Loucy (cell line): ENCODE results near the gene KAT6B.

Experiments
- H2AFZ ChIP-seq: fragments of 200-600 bp; sonication (generic); 2 replicates; pipeline ENCODE4 v1.6.0; 2016; ENCODE audit warnings: antibody characterized with exemption, mild to moderate bottlenecking, low read length, moderate library complexity
- H3F3A ChIP-seq: fragments of 200-600 bp; 2 replicates; pipeline ENCODE4 v1.6.0; 2016; ENCODE audit warnings: antibody characterized with exemption, low read depth, mild to moderate bottlenecking
- H3K27me3 ChIP-seq: fragments of 200-600 bp; sonication (generic); 2 replicates; pipeline ENCODE4 v1.6.1; 2014; ENCODE audit warnings: low read length, mild to moderate bottlenecking; ENCODE audit not compliant: insufficient read depth, poor library complexity, severe bottlenecking
- H3K36me3 ChIP-seq: fragments of 200-600 bp; sonication (generic); 2 replicates; pipeline ENCODE4 v1.6.1; 2016; ENCODE audit warnings: low read length; ENCODE audit not compliant: insufficient read depth
- H3K4me1 ChIP-seq: fragments of 200-600 bp; sonication (generic); 2 replicates; pipeline ENCODE4 v1.5.1; 2014; ENCODE audit warnings: low read length, mild to moderate bottlenecking; ENCODE audit not compliant: insufficient read depth, poor library complexity, severe bottlenecking
- H3K4me2 ChIP-seq: fragments of 200-600 bp; sonication (generic); 2 replicates; pipeline ENCODE4 v1.6.0; 2014; ENCODE audit warnings: antibody characterized with exemption, low read length, low read depth, mild to moderate bottlenecking; ENCODE audit not compliant: poor library complexity, severe bottlenecking
- H3K4me3 ChIP-seq: fragments of 200-600 bp; sonication (generic); 2 replicates; pipeline ENCODE4 v1.5.1; 2014; ENCODE audit warnings: low read length, mild to moderate bottlenecking, mixed read lengths; ENCODE audit not compliant: poor library complexity, severe bottlenecking
- H3K79me2 ChIP-seq: fragments of 200-600 bp; sonication (generic); 2 replicates; pipeline ENCODE4 v1.6.1; 2014; ENCODE audit warnings: low read length; ENCODE audit not compliant: insufficient read depth
- H3K9ac ChIP-seq: fragments of 200-600 bp; sonication (generic); 2 replicates; pipeline ENCODE4 v1.6.0; 2014; ENCODE audit warnings: mild to moderate bottlenecking, low read depth, low read length, moderate library complexity; ENCODE audit not compliant: poor library complexity, severe bottlenecking
- H3K9me2 ChIP-seq: fragments of 200-600 bp; sonication (generic); replicated peaks from 2 replicates; pipeline ENCODE4 v1.6.1; 2016; ENCODE audit warnings: low read depth, low read length, mixed read lengths
- H3K9me3 ChIP-seq: fragments of 200-600 bp; sonication (generic); 2 replicates; pipeline ENCODE4 v1.6.1; 2014; ENCODE audit warnings: mild to moderate bottlenecking, antibody characterized with exemption, low read length, low read depth; ENCODE audit not compliant: insufficient read depth
- H4K20me1 ChIP-seq: fragments of 200-600 bp; sonication (generic); 2 replicates; pipeline ENCODE4 v1.6.0; 2014; ENCODE audit warnings: antibody characterized with exemption, low read length, mild to moderate bottlenecking; ENCODE audit not compliant: insufficient read depth, poor library complexity, severe bottlenecking
- CTCF ChIP-seq: fragments of 200-600 bp; sonication (generic); conservative IDR thresholded peaks from 2 replicates; pipeline ENCODE4 v1.5.1; 2014; ENCODE audit warnings: mild to moderate bottlenecking, antibody characterized with exemption, low read length
- EZH2phosphoT487 ChIP-seq: fragments of 200-600 bp; IDR thresholded peaks from 2 replicates; pipeline ENCODE4 v1.6.1; 2018; ENCODE audit warnings: antibody characterized with exemption, mild to moderate bottlenecking, moderate library complexity, borderline replicate concordance

The KAT6B gene

GRCh38 chr10:74921744-74922143 lies 95.3 kb downstream of the KAT6B start:
- TF ChIP-seq EZH2phosphoT487, result no peak
- no peak for TF ChIP-seq CTCF
- Histone ChIP-seq H3K9ac (peak overlapping the region; percentile 56), H3K36me3 (no peaks in the 10 kb centered on the region), H4K20me1 (no peaks in the 10 kb centered on the region), H3K9me3 (peaks cover 5% of the 10 kb centered on the region; the same call in 1 of the 2 replicates), H3K4me3 (no peak overlapping the region), H3K27me3 (no peaks in the 10 kb centered on the region), H3K9me2 (no peaks in the 10 kb centered on the region), H3K4me1 (peaks cover 49% of the 10 kb centered on the region), H3F3A (0 out of 2 replicates have a peak, but pooled peaks cover 3% of the 10 kb centered on the region), H3K79me2 (peaks cover 95% of the 10 kb centered on the region), H2AFZ (no peak overlapping the region), H3K4me2 (no peak overlapping the region)

GRCh38 chr10:74922921-74923320 lies 96.5 kb downstream of the KAT6B start:
- H3K36me3 ChIP-seq, result no peaks in the 10 kb centered on the region
- H3K4me1 ChIP-seq, result peaks cover 61% of the 10 kb centered on the region
- H4K20me1 ChIP-seq, result peaks cover 3% of the 10 kb centered on the region
- H3K4me3 ChIP-seq, result no peak overlapping the region
- H2AFZ ChIP-seq, result no peak overlapping the region
- 0 out of 2 replicates have a peak, but pooled peaks cover 3% of the 10 kb centered on the region for H3F3A ChIP-seq
- peaks cover 95% of the 10 kb centered on the region for H3K79me2 ChIP-seq
- peaks cover 5% of the 10 kb centered on the region; the same call in 1 of the 2 replicates for H3K9me3 ChIP-seq
- H3K27me3 ChIP-seq, result no peaks in the 10 kb centered on the region
- TF ChIP-seq CTCF (no peak), EZH2phosphoT487 (no peak)
- no peaks in the 10 kb centered on the region for H3K9me2 ChIP-seq
- peak overlapping the region; percentile 56 for H3K9ac ChIP-seq
- H3K4me2 ChIP-seq, result peak overlapping the region; percentile 33

GRCh38 chr10:74923556-74923955 lies 97.2 kb downstream of the KAT6B start:
- peak overlapping the region; percentile 56 for H3K9ac ChIP-seq
- 0 out of 2 replicates have a peak, but pooled peaks cover 3% of the 10 kb centered on the region for H3F3A ChIP-seq
- H3K9me3 ChIP-seq, result peaks cover 5% of the 10 kb centered on the region; the same call in 1 of the 2 replicates
- H2AFZ ChIP-seq, result no peak overlapping the region
- H3K4me1 ChIP-seq, result peaks cover 64% of the 10 kb centered on the region
- H4K20me1 ChIP-seq, result peaks cover 3% of the 10 kb centered on the region
- H3K27me3 ChIP-seq, result no peaks in the 10 kb centered on the region
- no peak overlapping the region for H3K4me3 ChIP-seq
- H3K36me3 ChIP-seq, result no peaks in the 10 kb centered on the region
- peak overlapping the region; percentile 33 for H3K4me2 ChIP-seq
- TF ChIP-seq CTCF (peak; percentile 53), EZH2phosphoT487 (no peak)
- H3K9me2 ChIP-seq, result no peaks in the 10 kb centered on the region
- peaks cover 95% of the 10 kb centered on the region for H3K79me2 ChIP-seq
